GM12878 (cell line): ENCODE results near the gene ARHGEF17. TPM values are rescaled to one million over a fixed set of nuclear protein-coding genes. Genes with fewer than 3 reads are reported as not detected.
A peak's percentile ranks its signal among the peaks of the same experiment; 100 is the strongest.

Experiments
- ATAC-seq: fragments of 200-7000 bp; cut with Tn5 transposase; 3 replicates; pipeline ENCODE4 v1.9.1; 2020; ENCODE audit warnings: mild to moderate bottlenecking, moderate library complexity
- BruUV-seq: library from RNA; stranded (reverse); fragments of 400-500 nt; replicated peaks from 2 replicates; lab custom pipeline; 2021; lab: Mats Ljungman, UMichigan
- CTCF ChIA-PET: fragments of 300-600 bp; sonication (Branson Sonifier 250); formaldehyde crosslinking; extraction: SDS; loops from one replicate; lab custom pipeline; 2021; ENCODE audit warnings: inconsistent platforms; lab: Yijun Ruan, JAX
- POLR2A ChIA-PET: fragments of 350-600 bp; formaldehyde crosslinking; extraction: SDS; loops from one replicate; lab custom pipeline; 2021; ENCODE audit warnings: inconsistent platforms; lab: Charles Lee
- RAD21 ChIA-PET: fragments of 300-600 bp; sonication (Branson Sonifier 250); formaldehyde crosslinking; loops from one replicate; lab custom pipeline; 2023; ENCODE audit warnings: antibody characterized with exemption; ENCODE audit not compliant: unreplicated experiment; lab: Charles Lee
- SMC1A ChIA-PET: fragments of 300-600 bp; sonication (Branson Sonifier 250); formaldehyde crosslinking; loops from one replicate; lab custom pipeline; 2023; ENCODE audit not compliant: unreplicated experiment, uncharacterized antibody; lab: Charles Lee
- DNase-seq: peaks from one replicate; pipeline ENCODE4 v3.0.0-alpha.2; 2011; ENCODE audit warnings: low read depth, low spot score
- FAIRE-seq: peaks from 3 replicates; lab custom pipeline; 2011; peaks lifted over from hg19 to GRCh38; lab: Jason Lieb, UNC
- H2AFZ ChIP-seq: 2 replicates; pipeline ENCODE4 v1.6.0; 2011; ENCODE audit warnings: low read depth, low read length, control low read depth; ENCODE audit not compliant: control insufficient read depth
- H3K27ac ChIP-seq: 2 replicates; pipeline ENCODE4 v1.5.1; 2011; ENCODE audit warnings: control low read depth; ENCODE audit not compliant: control insufficient read depth, insufficient read depth
- H3K27me3 ChIP-seq, 2 experiments: replicated peaks in 1 of 2; 2 replicates each; pipeline versions ENCODE4 v1.6.0 to v1.6.1; 2011; ENCODE audit warnings: low read length in 1 of 2; ENCODE audit not compliant: control insufficient read depth in 2 of 2, insufficient read depth in 2 of 2
- H3K36me3 ChIP-seq, 2 experiments: 2 replicates each; pipeline ENCODE4 v1.5.1; 2011; ENCODE audit warnings: low read length in 1 of 2; ENCODE audit not compliant: control insufficient read depth in 2 of 2, insufficient read depth in 2 of 2
- H3K4me1 ChIP-seq: 2 replicates; pipeline ENCODE4 v1.6.1; 2011; ENCODE audit warnings: mild to moderate bottlenecking, low read length, moderate library complexity, mixed read lengths; ENCODE audit not compliant: control insufficient read depth, insufficient read depth
- H3K4me2 ChIP-seq: 2 replicates; pipeline ENCODE4 v1.6.0; 2011; ENCODE audit warnings: control low read depth; ENCODE audit not compliant: control insufficient read depth, insufficient read depth
- H3K4me3 ChIP-seq: fragments of 200-600 bp; sonication (generic); 2 replicates; pipeline ENCODE4 v1.5.1; 2016
- H3K79me2 ChIP-seq: 2 replicates; pipeline ENCODE4 v1.6.0; 2011; ENCODE audit warnings: low read length; ENCODE audit not compliant: control insufficient read depth, insufficient read depth
- H3K9ac ChIP-seq: 2 replicates; pipeline ENCODE4 v1.8.0; 2011; ENCODE audit warnings: low read length, control low read depth, mixed read lengths; ENCODE audit not compliant: control insufficient read depth, insufficient read depth
- H3K9me3 ChIP-seq: replicated peaks from 3 replicates; pipeline ENCODE4 v1.5.1; 2011; ENCODE audit warnings: mild to moderate bottlenecking, low read length; ENCODE audit not compliant: control insufficient read depth, insufficient read depth
- H4K20me1 ChIP-seq: 2 replicates; pipeline ENCODE4 v1.6.0; 2011; ENCODE audit not compliant: control insufficient read depth, insufficient read depth
- BACH1 ChIP-seq: fragments of 450-650 bp; IDR thresholded peaks from 2 replicates; pipeline ENCODE4 v1.6.1; 2017; ENCODE audit warnings: mild to moderate bottlenecking, borderline replicate concordance
- CTCF ChIP-seq, 3 experiments: IDR thresholded peaks in 2 of 3; conservative IDR thresholded peaks in 1 of 3; 2 replicates each; pipeline ENCODE4 v1.5.1; 2011; ENCODE audit warnings: low read depth in 3 of 3, low read length in 3 of 3, mild to moderate bottlenecking in 3 of 3, control low read depth in 2 of 3, moderate library complexity in 2 of 3, inconsistent platforms in 1 of 3, mixed read lengths in 1 of 3; ENCODE audit not compliant: control insufficient read depth in 2 of 3, insufficient read depth in 1 of 3; ENCODE audit errors: extremely low read depth in 1 of 3
- DPF2 ChIP-seq: fragments of 450-650 bp; IDR thresholded peaks from 2 replicates; pipeline ENCODE4 v1.6.1; 2017; ENCODE audit warnings: mild to moderate bottlenecking
- HDGF ChIP-seq: fragments of 450-650 bp; IDR thresholded peaks from 2 replicates; pipeline ENCODE4 v1.6.1; 2016; ENCODE audit warnings: antibody characterized with exemption
- MEF2B ChIP-seq: fragments of 450-650 bp; IDR thresholded peaks from 2 replicates; pipeline ENCODE4 v1.6.1; 2018; ENCODE audit warnings: mild to moderate bottlenecking, moderate library complexity; ENCODE audit not compliant: partially characterized antibody, poor library complexity, severe bottlenecking
- MTA2 ChIP-seq: fragments of 450-650 bp; IDR thresholded peaks from 2 replicates; pipeline ENCODE4 v1.6.1; 2016; ENCODE audit warnings: low read depth, mild to moderate bottlenecking, moderate library complexity
- PKNOX1 ChIP-seq: fragments of 450-650 bp; IDR thresholded peaks from 2 replicates; pipeline ENCODE4 v1.6.1; 2016; ENCODE audit warnings: mild to moderate bottlenecking
- RELB ChIP-seq: fragments of 450-650 bp; IDR thresholded peaks from 2 replicates; pipeline ENCODE4 v1.6.1; 2017; ENCODE audit warnings: low read depth, mild to moderate bottlenecking, moderate library complexity
- SMARCA5 ChIP-seq: fragments of 450-650 bp; IDR thresholded peaks from 2 replicates; pipeline ENCODE4 v1.6.1; 2017; ENCODE audit warnings: mild to moderate bottlenecking
- SMC3 ChIP-seq: IDR thresholded peaks from 2 replicates; pipeline ENCODE4 v1.6.1; 2011; ENCODE audit warnings: low read length, improper control_type of control experiment, borderline replicate concordance
- USF1 ChIP-seq: IDR thresholded peaks from 2 replicates; pipeline ENCODE4 v1.6.1; 2011; ENCODE audit warnings: borderline replicate concordance, low read depth, mild to moderate bottlenecking, moderate library complexity, mixed read lengths, low read length; ENCODE audit not compliant: insufficient read depth; ENCODE audit errors: extremely low read length
- ZBTB4 ChIP-seq: fragments of 450-650 bp; formaldehyde crosslinking; IDR thresholded peaks from 2 replicates; pipeline ENCODE4 v1.4.0; 2022; ENCODE audit warnings: mild to moderate bottlenecking, moderate library complexity
- WGBS: methylation state at CpG from one replicate; pipeline ENCODE4 v1.1.6; 2016; ENCODE audit warnings: low lambda C conversion rate; ENCODE audit not compliant: insufficient replicate concordance, insufficient coverage; ENCODE audit errors: missing lambda C conversion rate; 5-methylcytosine and 5-hydroxymethylcytosine counted together
- in situ Hi-C: fragments of 300-500 bp; cut with MboI; formaldehyde crosslinking; loops from 9 replicates; pipeline ENCODE4 v1.14.3; 2018; ENCODE audit warnings: mixed read lengths
- intact Hi-C: fragments of 100-400 bp; cut with micrococcal nuclease; formaldehyde crosslinking; loops from one replicate; pipeline ENCODE4 v1.14.2; 2022; ENCODE audit not compliant: unreplicated experiment
- polyA plus RNA-seq, 11 experiments: library from polyadenylated mRNA; depleted of rRNA in 4 of 11; unstranded in 6 of 11; stranded (reverse) in 5 of 11; fragments of >200 nt; fragmentation: Nextera tagmentation in 4 of 11; fragmentation: Illumina TruSeq in 1 of 11; extraction: Ambion mirVana in 4 of 11; extraction: Trizol in 1 of 11; gene quantifications; 1 replicate in 1 of 11; 2 replicates in 10 of 11; pipeline versions ENCODE4 v1.2.1 to v1.2.3, GENCODE V29; 2011 to 2016; ENCODE audit warnings: inconsistent platforms in 2 of 11, missing spikeins in 2 of 11, low read depth in 1 of 11
- total RNA-seq, 4 experiments: library from RNA; depleted of rRNA in 3 of 4; stranded (reverse); fragments of >200 nt in 3 of 4; fragmentation: Illumina TruSeq in 1 of 4; extraction: Trizol in 1 of 4; gene quantifications; 2 replicates each; pipeline versions ENCODE4 v1.2.1 to v1.2.3, GENCODE V29; 2013 to 2021

The ARHGEF17 gene
- total and polyA plus RNA-seq, 10 of the 15 experiments (the other 5 are each of a cell fraction or from before 2014, with no cell fraction given) = 0.15 to 11.0 (median 1.7) TPM

DNA sequence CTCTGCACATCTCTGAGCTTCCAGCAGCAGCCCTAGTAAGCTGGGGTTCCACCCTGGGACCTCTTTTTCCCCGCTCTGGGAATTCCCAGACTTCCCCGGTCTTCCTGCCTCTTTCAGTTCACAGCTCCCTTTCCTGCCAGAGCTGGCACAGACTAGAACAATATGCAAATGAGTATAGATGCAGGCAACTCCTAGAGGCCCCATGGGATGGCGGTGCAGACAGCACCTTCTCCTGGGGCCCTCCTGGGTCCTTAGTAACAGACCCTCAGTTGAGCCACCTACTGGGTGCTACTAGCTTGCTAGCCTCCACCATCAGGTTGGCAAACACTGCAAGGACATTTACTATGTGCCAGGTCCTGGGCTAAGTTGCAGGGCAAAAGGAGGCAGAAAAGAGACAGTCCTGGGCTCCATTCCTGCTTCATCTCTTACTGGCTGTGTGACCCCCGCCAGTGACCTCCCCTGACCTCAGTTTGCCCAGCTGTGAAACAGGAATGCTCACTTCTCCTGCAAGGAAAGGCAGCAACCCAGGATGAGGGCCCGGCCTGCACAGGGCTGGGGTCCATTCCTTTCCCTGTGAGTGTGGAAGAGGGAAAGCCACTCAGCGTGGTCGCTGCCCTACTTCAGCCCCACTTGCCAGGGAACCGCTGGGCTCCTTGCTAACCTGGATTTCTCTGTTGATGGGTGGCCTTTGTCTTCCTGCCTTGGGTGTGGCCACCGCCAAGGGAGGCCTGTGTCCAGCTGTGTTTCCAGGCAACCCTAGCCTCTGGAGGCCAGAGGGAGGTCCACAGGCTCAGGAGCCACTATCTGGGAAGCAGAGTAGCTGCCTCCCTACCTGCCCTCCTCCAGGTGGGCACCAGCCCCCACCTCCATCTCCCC lies 75.4 kb downstream of the ARHGEF17 start:
- BruUV-seq = no TSS peak
- 12% methylated on average over 9 of the region's 9 CpGs for WGBS
- no peaks in the 10 kb centered on the region for H3K27me3 ChIP-seq
- peaks cover 96% of the 10 kb centered on the region for H3K4me1 ChIP-seq
- H3K4me2 ChIP-seq = peak overlapping the region; percentile 88
- CTCF ChIA-PET = interaction anchor here (0.5 to 25.6 kb wide), 14 partner anchors 10 to 1110 kb away, joined by 3 to 400 read pairs (median 4); no protein-coding TSS in a partner anchor
- no peak overlapping the region for H2AFZ ChIP-seq
- DNase-seq (no peak), FAIRE-seq (no peak), ATAC-seq (peak; percentile 8)
- H3K36me3 ChIP-seq = peaks cover 0 to 4% of the 10 kb centered on the region in 2 experiments; a peak in 3 of 4 replicates
- POLR2A ChIA-PET = interaction anchor here (0.7 to 2.3 kb wide), 6 partner anchors 16 to 234 kb away, joined by 3 to 9 read pairs (median 3); no protein-coding TSS in a partner anchor
- H3K9me3 ChIP-seq = no peaks in the 10 kb centered on the region
- intact Hi-C loops (no loop called here), in situ Hi-C loops (no loop called here)
- RAD21 ChIA-PET = interaction anchor here (0.7 to 3.1 kb wide), 9 partner anchors 9 to 279 kb away, joined by 3 to 14 read pairs (median 3); partner anchors contain the start of gene ARHGEF17
- SMC1A ChIA-PET = interaction anchor here (0.5 to 3.3 kb wide), 12 partner anchors 10 to 278 kb away, joined by 3 to 12 read pairs (median 4); no protein-coding TSS in a partner anchor
- peak overlapping the region; percentile 65 for H3K9ac ChIP-seq
- H3K79me2 ChIP-seq = peaks cover 100% of the 10 kb centered on the region
- peak overlapping the region; percentile 95 for H3K27ac ChIP-seq
- no peaks in the 10 kb centered on the region for H4K20me1 ChIP-seq
- peak overlapping the region; percentile 66 for H3K4me3 ChIP-seq
- TF ChIP-seq PKNOX1 = no peak
- TF ChIP-seq USF1 = no peak
- TF ChIP-seq SMC3 = peak; percentile 31; the same call in 1 of the 2 replicates
- no peak for TF ChIP-seq ZBTB4
- TF ChIP-seq CTCF (IDR thresholded peaks at IDR 0.05 in 2 of 3, conservative IDR thresholded peaks at IDR 0.05 in 1 of 3; ENCODE audit: control insufficient read depth in 2 of 3, extremely low read depth in 1 of 3, insufficient read depth in 1 of 3, low read depth in 3 of 3, low read length in 3 of 3) = peak; percentile 7 to 37 (median 29); a peak in 4 of 6 replicates
- no peak; the same call in 1 of the 2 replicates for TF ChIP-seq BACH1
- TF ChIP-seq RELB = peak; percentile 80
- peak; percentile 68 for TF ChIP-seq MEF2B
- 0 out of 2 replicates have a peak, but pooled peaks have one; percentile 9 for TF ChIP-seq MTA2
- TF ChIP-seq DPF2 = peak; percentile 88
- no peak for TF ChIP-seq SMARCA5
- TF ChIP-seq HDGF = no peak
